H1 (cell line): ENCODE measurements around the gene TPST2. TPM values are rescaled to one million over a fixed set of nuclear protein-coding genes. Genes with fewer than 3 reads are reported as not detected.

Experiments used
- CBX5 ChIP-seq: fragments of 300-800, 300-1000 bp; sonication (generic); IDR thresholded peaks from 2 replicates; pipeline ENCODE4 v1.7.1; 2016; ENCODE audit warnings: antibody characterized with exemption, low read length, low read depth
- CTBP2 ChIP-seq: IDR thresholded peaks from 2 replicates; pipeline ENCODE4 v1.7.0; 2011; ENCODE audit warnings: borderline replicate concordance, mild to moderate bottlenecking, moderate library complexity, mixed read lengths, low read length; ENCODE audit not compliant: insufficient read depth, insufficient read length
- PHF8 ChIP-seq: fragments of 200-600 bp; sonication (generic); conservative IDR thresholded peaks from 2 replicates; pipeline ENCODE4 v1.7.1; 2012; ENCODE audit warnings: low read depth, mild to moderate bottlenecking, inconsistent platforms, low read length, moderate library complexity
- POLR2AphosphoS5 ChIP-seq: IDR thresholded peaks from 2 replicates; pipeline ENCODE4 v1.6.1; 2011; ENCODE audit warnings: low read depth, low read length
- RBBP5 ChIP-seq: IDR thresholded peaks from 2 replicates; pipeline ENCODE4 v1.7.1; 2012; ENCODE audit warnings: low read depth, mild to moderate bottlenecking, inconsistent platforms, low read length, moderate library complexity, borderline replicate concordance
- SAP30 ChIP-seq: fragments of 300-600 bp; sonication (generic); IDR thresholded peaks from 2 replicates; pipeline ENCODE4 v1.7.1; 2012; ENCODE audit warnings: low read length, moderate library complexity, mild to moderate bottlenecking, inconsistent platforms; ENCODE audit not compliant: insufficient read depth, insufficient replicate concordance
- polyA plus RNA-seq, 7 experiments: library from polyadenylated mRNA; depleted of rRNA in 3 of 7; stranded (reverse) in 5 of 7; unstranded in 2 of 7; fragments of >200 nt in 5 of 7; fragments of 200-250 nt in 2 of 7; gene quantifications; 1 replicate in 5 of 7; 2 replicates in 1 of 7; 4 replicates in 1 of 7; pipeline versions ENCODE4 v1.2.1 to v1.2.3, GENCODE V29; 2011 to 2013; ENCODE audit warnings: missing spikeins in 2 of 7, mixed read lengths in 2 of 7
- total RNA-seq: library from RNA; stranded (reverse); fragmentation: NEBNext Ultra II Directional; extraction: Animal tissue kit (Norgen Biotek cat#: 25700); gene quantifications from 2 replicates; pipeline ENCODE4 v1.2.1, GENCODE V29; 2021
- TF ChIP-seq, protein P1 (sequence below): fragments of 300-600 bp; sonication (generic); IDR thresholded peaks from 2 replicates; pipeline ENCODE4 v1.7.1; 2012; ENCODE audit warnings: low read length, moderate library complexity, mild to moderate bottlenecking, inconsistent platforms; ENCODE audit not compliant: insufficient replicate concordance

The TPST2 gene
- total and polyA plus RNA-seq, 2 of the 8 experiments (the other 6 are each of a cell fraction or from before 2014, with no cell fraction given) = 58.8 to 143 TPM

DNA sequence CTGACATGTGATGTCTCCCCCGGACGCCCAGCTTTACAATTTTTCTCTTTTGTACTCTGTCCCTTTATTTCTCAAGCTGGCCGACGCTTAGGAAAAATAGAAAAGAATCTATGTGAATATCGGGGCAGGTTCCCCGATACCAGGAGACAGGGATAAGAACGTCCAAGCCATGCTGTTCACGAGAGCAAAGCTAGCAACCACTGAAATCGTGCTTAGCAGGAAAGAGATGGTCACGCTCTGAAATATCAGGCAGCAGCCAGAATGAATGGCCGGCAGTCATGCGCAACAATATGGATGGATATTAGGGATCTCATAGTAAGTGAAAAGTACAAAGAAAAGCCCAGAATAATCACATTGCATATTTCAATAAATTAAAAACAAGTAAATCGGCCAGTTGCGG, 24.4 kb upstream of the TPST2 start (continued):
- TF ChIP-seq, protein P1, sequence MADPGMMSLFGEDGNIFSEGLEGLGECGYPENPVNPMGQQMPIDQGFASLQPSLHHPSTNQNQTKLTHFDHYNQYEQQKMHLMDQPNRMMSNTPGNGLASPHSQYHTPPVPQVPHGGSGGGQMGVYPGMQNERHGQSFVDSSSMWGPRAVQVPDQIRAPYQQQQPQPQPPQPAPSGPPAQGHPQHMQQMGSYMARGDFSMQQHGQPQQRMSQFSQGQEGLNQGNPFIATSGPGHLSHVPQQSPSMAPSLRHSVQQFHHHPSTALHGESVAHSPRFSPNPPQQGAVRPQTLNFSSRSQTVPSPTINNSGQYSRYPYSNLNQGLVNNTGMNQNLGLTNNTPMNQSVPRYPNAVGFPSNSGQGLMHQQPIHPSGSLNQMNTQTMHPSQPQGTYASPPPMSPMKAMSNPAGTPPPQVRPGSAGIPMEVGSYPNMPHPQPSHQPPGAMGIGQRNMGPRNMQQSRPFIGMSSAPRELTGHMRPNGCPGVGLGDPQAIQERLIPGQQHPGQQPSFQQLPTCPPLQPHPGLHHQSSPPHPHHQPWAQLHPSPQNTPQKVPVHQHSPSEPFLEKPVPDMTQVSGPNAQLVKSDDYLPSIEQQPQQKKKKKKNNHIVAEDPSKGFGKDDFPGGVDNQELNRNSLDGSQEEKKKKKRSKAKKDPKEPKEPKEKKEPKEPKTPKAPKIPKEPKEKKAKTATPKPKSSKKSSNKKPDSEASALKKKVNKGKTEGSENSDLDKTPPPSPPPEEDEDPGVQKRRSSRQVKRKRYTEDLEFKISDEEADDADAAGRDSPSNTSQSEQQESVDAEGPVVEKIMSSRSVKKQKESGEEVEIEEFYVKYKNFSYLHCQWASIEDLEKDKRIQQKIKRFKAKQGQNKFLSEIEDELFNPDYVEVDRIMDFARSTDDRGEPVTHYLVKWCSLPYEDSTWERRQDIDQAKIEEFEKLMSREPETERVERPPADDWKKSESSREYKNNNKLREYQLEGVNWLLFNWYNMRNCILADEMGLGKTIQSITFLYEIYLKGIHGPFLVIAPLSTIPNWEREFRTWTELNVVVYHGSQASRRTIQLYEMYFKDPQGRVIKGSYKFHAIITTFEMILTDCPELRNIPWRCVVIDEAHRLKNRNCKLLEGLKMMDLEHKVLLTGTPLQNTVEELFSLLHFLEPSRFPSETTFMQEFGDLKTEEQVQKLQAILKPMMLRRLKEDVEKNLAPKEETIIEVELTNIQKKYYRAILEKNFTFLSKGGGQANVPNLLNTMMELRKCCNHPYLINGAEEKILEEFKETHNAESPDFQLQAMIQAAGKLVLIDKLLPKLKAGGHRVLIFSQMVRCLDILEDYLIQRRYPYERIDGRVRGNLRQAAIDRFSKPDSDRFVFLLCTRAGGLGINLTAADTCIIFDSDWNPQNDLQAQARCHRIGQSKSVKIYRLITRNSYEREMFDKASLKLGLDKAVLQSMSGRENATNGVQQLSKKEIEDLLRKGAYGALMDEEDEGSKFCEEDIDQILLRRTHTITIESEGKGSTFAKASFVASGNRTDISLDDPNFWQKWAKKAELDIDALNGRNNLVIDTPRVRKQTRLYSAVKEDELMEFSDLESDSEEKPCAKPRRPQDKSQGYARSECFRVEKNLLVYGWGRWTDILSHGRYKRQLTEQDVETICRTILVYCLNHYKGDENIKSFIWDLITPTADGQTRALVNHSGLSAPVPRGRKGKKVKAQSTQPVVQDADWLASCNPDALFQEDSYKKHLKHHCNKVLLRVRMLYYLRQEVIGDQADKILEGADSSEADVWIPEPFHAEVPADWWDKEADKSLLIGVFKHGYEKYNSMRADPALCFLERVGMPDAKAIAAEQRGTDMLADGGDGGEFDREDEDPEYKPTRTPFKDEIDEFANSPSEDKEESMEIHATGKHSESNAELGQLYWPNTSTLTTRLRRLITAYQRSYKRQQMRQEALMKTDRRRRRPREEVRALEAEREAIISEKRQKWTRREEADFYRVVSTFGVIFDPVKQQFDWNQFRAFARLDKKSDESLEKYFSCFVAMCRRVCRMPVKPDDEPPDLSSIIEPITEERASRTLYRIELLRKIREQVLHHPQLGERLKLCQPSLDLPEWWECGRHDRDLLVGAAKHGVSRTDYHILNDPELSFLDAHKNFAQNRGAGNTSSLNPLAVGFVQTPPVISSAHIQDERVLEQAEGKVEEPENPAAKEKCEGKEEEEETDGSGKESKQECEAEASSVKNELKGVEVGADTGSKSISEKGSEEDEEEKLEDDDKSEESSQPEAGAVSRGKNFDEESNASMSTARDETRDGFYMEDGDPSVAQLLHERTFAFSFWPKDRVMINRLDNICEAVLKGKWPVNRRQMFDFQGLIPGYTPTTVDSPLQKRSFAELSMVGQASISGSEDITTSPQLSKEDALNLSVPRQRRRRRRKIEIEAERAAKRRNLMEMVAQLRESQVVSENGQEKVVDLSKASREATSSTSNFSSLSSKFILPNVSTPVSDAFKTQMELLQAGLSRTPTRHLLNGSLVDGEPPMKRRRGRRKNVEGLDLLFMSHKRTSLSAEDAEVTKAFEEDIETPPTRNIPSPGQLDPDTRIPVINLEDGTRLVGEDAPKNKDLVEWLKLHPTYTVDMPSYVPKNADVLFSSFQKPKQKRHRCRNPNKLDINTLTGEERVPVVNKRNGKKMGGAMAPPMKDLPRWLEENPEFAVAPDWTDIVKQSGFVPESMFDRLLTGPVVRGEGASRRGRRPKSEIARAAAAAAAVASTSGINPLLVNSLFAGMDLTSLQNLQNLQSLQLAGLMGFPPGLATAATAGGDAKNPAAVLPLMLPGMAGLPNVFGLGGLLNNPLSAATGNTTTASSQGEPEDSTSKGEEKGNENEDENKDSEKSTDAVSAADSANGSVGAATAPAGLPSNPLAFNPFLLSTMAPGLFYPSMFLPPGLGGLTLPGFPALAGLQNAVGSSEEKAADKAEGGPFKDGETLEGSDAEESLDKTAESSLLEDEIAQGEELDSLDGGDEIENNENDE = no peak
- TF ChIP-seq RBBP5 (no peak), SAP30 (no peak), PHF8 (no peak), CBX5 (no peak), CTBP2 (no peak), POLR2AphosphoS5 (no peak)
